ENCODE data around the gene CABP1. TPM values are rescaled to one million over a fixed set of nuclear protein-coding genes. Genes with fewer than 3 reads are reported as not detected.

CABP1 gene
- total and polyA plus RNA-seq, 2 donors (not counting 3 experiments of a cell fraction or from before 2014, with no cell fraction given): 0.07 to 0.31 TPM

GRCh38 chr12:120653611-120654010 lies 13.2 kb downstream of the CABP1 start:
- intact Hi-C loops (cut with micrococcal nuclease): no loop called here
- H4K20me1 ChIP-seq (replicated peaks; ENCODE audit: control insufficient read depth, extremely low read depth, insufficient read depth, low read length): no peaks in the 10 kb centered on the region
- no TSS peak for BruUV-seq (replicated peaks)
- no peaks in the 10 kb centered on the region for H3K9me3 ChIP-seq (replicated peaks; ENCODE audit: control insufficient read depth, insufficient read depth, low read length)
- H3K9me1 ChIP-seq (replicated peaks; ENCODE audit: control insufficient read depth, extremely low read depth, insufficient read depth, low read length): no peaks in the 10 kb centered on the region
- ChIA-PET POLR2A (no interaction called here), CTCF (interaction anchor here (1.3 kb wide), 1 partner anchor 24 kb away, joined by 4 read pairs; no protein-coding TSS in a partner anchor)
- TF ChIP-seq FOS (IDR thresholded peaks at IDR 0.05; ENCODE audit: borderline replicate concordance, insufficient read depth, low read length): no peak
- no peak for TF ChIP-seq GATA2 (IDR thresholded peaks at IDR 0.05; ENCODE audit: insufficient read depth, insufficient read length, low read depth, low read length)
- TF ChIP-seq EZH2 (IDR thresholded peaks at IDR 0.05; ENCODE audit: borderline replicate concordance, low read depth, low read length, severe bottlenecking): no peak
- TF ChIP-seq POLR2AphosphoS5 (IDR thresholded peaks at IDR 0.05; ENCODE audit: insufficient read depth, low read depth, low read length): no peak
- TF ChIP-seq CTCF (IDR thresholded peaks at IDR 0.05; ENCODE audit: extremely low read depth in 1 of 2, insufficient read depth in 1 of 2, low read depth in 1 of 2, low read length in 2 of 2): no peak
- no peak for TF ChIP-seq POLR2A (IDR thresholded peaks at IDR 0.05; ENCODE audit: low read depth, low read length)
- TF ChIP-seq MAX (IDR thresholded peaks at IDR 0.05; ENCODE audit: insufficient read depth, insufficient read length): no peak
- TF ChIP-seq MYC (IDR thresholded peaks at IDR 0.05; ENCODE audit: low read depth, low read length): no peak
- TF ChIP-seq JUN (IDR thresholded peaks at IDR 0.05; ENCODE audit: borderline replicate concordance, insufficient read depth, insufficient read length, low read depth): no peak
- H3K27ac ChIP-seq (ENCODE audit: insufficient read depth, low read depth, low read length): no peak overlapping the region
- H3K36me3 ChIP-seq (ENCODE audit: control insufficient read depth in 2 of 2, extremely low read depth in 1 of 2, insufficient read depth in 2 of 2, low read length in 2 of 2): no peaks in the 10 kb centered on the region
- no peak overlapping the region for H3K9ac ChIP-seq (replicated peaks; ENCODE audit: extremely low read depth, insufficient read depth, low read length)
- FAIRE-seq: no peak
- peaks cover 10% of the 10 kb centered on the region for H3K4me1 ChIP-seq (ENCODE audit: control insufficient read depth, extremely low read depth, insufficient read depth, low read length)
- peaks cover 28 to 29% of the 10 kb centered on the region in 2 experiments for H3K27me3 ChIP-seq (ENCODE audit: control insufficient read depth in 2 of 2, insufficient read depth in 2 of 2, low read length in 2 of 2)
- H3K79me2 ChIP-seq (ENCODE audit: control insufficient read depth, insufficient read depth, low read length): no peaks in the 10 kb centered on the region
- no peak overlapping the region for H3K4me3 ChIP-seq (replicated peaks in 1 of 3; ENCODE audit: insufficient read depth in 1 of 3, low read depth in 1 of 3, low read length in 3 of 3)
- dilution Hi-C loops (cut with MboI; ENCODE audit: extremely low pct_ligation_motif_present, low sequenced_read_pairs): no loop called here
- no peak for DNase-seq (ENCODE audit: low read depth, low spot score)
- no peak overlapping the region for H3K4me2 ChIP-seq (ENCODE audit: insufficient read depth, low read length)
- H2AFZ ChIP-seq (ENCODE audit: low read depth, low read length): no peak overlapping the region

Data from endothelial cell of umbilical vein (primary cell).